ENCODE results near the gene BLCAP.
"Not testable (repeated sequence)": the region's sequence is repeated elsewhere in the genome, so short reads cannot be mapped to it uniquely, and the experiment has no call there.

BLCAP gene

GRCh38 chr20:37479925-37480691 lies 47.6 kb downstream of the BLCAP start:
- DNase-seq: no peak

GRCh38 chr20:37479266-37479665 lies 48.4 kb downstream of the BLCAP start:
- no peak for DNase-seq

GRCh38 chr20:37477041-37477440 lies 50.6 kb downstream of the BLCAP start:
- DNase-seq: no peak

GRCh38 chr20:37475252-37475651 lies 52.4 kb downstream of the BLCAP start:
- DNase-seq: no peak

- no peak for DNase-seq
Observed at GRCh38 chr20:37474386-37474785, 53.3 kb downstream of the BLCAP start.

GRCh38 chr20:37473249-37474000 lies 54.3 kb downstream of the BLCAP start:
- no peak for DNase-seq

GRCh38 chr20:37472435-37472834 lies 55.2 kb downstream of the BLCAP start:
- DNase-seq: not testable (repeated sequence)

- DNase-seq: no peak
Observed at GRCh38 chr20:37471741-37472235, 55.9 kb downstream of the BLCAP start.

GRCh38 chr20:37470190-37470589 lies 57.5 kb downstream of the BLCAP start:
- not testable (repeated sequence) for DNase-seq

GRCh38 chr20:37469531-37469930 lies 58.1 kb downstream of the BLCAP start:
- no peak for DNase-seq

- no peak for DNase-seq
Observed at GRCh38 chr20:37468886-37469285, 58.8 kb downstream of the BLCAP start.

Data from left hindlimb (tissue), 1 donor.